H1 (cell line): Measurements from ENCODE around the gene SETD9. TPM values are rescaled to one million over a fixed set of nuclear protein-coding genes. Genes with fewer than 3 reads are reported as not detected.

Experiments used
- CTCF ChIA-PET: fragments of 300-600 bp; sonication (Branson Sonifier 250); formaldehyde crosslinking; loops from one replicate; lab custom pipeline; 2021; ENCODE audit not compliant: partially characterized antibody; lab: Charles Lee
- POLR2A ChIA-PET: fragments of 300-600 bp; sonication (Branson Sonifier 250); formaldehyde crosslinking; loops from one replicate; lab custom pipeline; 2021; ENCODE audit warnings: inconsistent platforms; ENCODE audit not compliant: partially characterized antibody; lab: Charles Lee
- DNase-seq, 2 experiments: peaks; one replicate each; pipeline versions ENCODE4 v3.0.0 to v3.0.0-alpha.2; 2010 to 2022; ENCODE audit warnings: low spot score in 2 of 2, low read depth in 1 of 2, mixed read lengths in 1 of 2
- FAIRE-seq: peaks from 2 replicates; lab custom pipeline; 2011; peaks lifted over from hg19 to GRCh38; lab: Jason Lieb, UNC
- H2AFZ ChIP-seq: 2 replicates; pipeline ENCODE4 v1.8.1; 2012; ENCODE audit warnings: low read length, inconsistent platforms
- H2AK5ac ChIP-seq: 2 replicates; pipeline ENCODE4 v1.6.1; 2013; ENCODE audit warnings: low read depth, low read length
- H2BK120ac ChIP-seq: replicated peaks from 2 replicates; pipeline ENCODE3; 2013; ENCODE audit warnings: low read depth, low read length, inconsistent platforms
- H2BK12ac ChIP-seq: 2 replicates; pipeline ENCODE4 v1.6.1; 2013; ENCODE audit warnings: low read depth, low read length
- H2BK15ac ChIP-seq: 2 replicates; pipeline ENCODE4 v1.6.1; 2013; ENCODE audit warnings: low read length
- H2BK20ac ChIP-seq: 2 replicates; pipeline ENCODE4 v1.6.1; 2013; ENCODE audit warnings: low read length
- H2BK5ac ChIP-seq: 2 replicates; pipeline ENCODE4 v1.6.1; 2013; ENCODE audit warnings: low read depth, low read length
- H3K14ac ChIP-seq: 2 replicates; pipeline ENCODE4 v1.6.1; 2013; ENCODE audit warnings: inconsistent platforms; ENCODE audit not compliant: insufficient read length
- H3K18ac ChIP-seq: 2 replicates; pipeline ENCODE4 v1.6.1; 2013; ENCODE audit warnings: low read length; ENCODE audit errors: extremely low read depth
- H3K23ac ChIP-seq: 2 replicates; pipeline ENCODE4 v1.6.1; 2013; ENCODE audit warnings: inconsistent platforms; ENCODE audit not compliant: insufficient read length
- H3K23me2 ChIP-seq: 2 replicates; pipeline ENCODE4 v1.6.1; 2013; ENCODE audit warnings: low read depth, low read length
- H3K27ac ChIP-seq: 2 replicates; pipeline ENCODE4 v1.6.1; 2011; ENCODE audit warnings: low read depth, low read length, inconsistent platforms
- H3K27me3 ChIP-seq, 4 experiments: replicated peaks in 1 of 4; 1 replicate in 1 of 4; 2 replicates in 3 of 4; pipeline versions ENCODE4 v1.6.1 to v1.8.1; 2011 to 2013; ENCODE audit warnings: low read length in 3 of 4, mild to moderate bottlenecking in 3 of 4, inconsistent platforms in 2 of 4, mixed read lengths in 2 of 4, moderate library complexity in 1 of 4; ENCODE audit not compliant: control insufficient read depth in 3 of 4, insufficient read depth in 3 of 4; ENCODE audit errors: extremely low read depth in 1 of 4
- H3K36me3 ChIP-seq, 4 experiments: 2 replicates each; pipeline versions ENCODE4 v1.6.1 to v1.8.1; 2011 to 2013; ENCODE audit warnings: mild to moderate bottlenecking in 4 of 4, low read length in 3 of 4, moderate library complexity in 2 of 4, control low read depth in 1 of 4, inconsistent platforms in 1 of 4; ENCODE audit not compliant: insufficient read depth in 4 of 4, control insufficient read depth in 2 of 4
- H3K4ac ChIP-seq: replicated peaks from 2 replicates; pipeline ENCODE3; 2013; ENCODE audit warnings: low read length, low read depth, mixed read lengths, inconsistent platforms; ENCODE audit not compliant: insufficient read length
- H3K4me1 ChIP-seq, 4 experiments: replicated peaks in 1 of 4; 1 replicate in 1 of 4; 2 replicates in 3 of 4; pipeline versions ENCODE4 v1.6.1 to v1.8.1; 2011 to 2013; ENCODE audit warnings: low read length in 3 of 4, inconsistent platforms in 2 of 4, mixed read lengths in 1 of 4; ENCODE audit not compliant: insufficient read depth in 4 of 4, control insufficient read depth in 3 of 4
- H3K4me2 ChIP-seq, 2 experiments: 2 replicates each; pipeline versions ENCODE4 v1.6.1 to v1.8.1; 2011 to 2013; ENCODE audit warnings: low read depth in 2 of 2, low read length in 2 of 2, control low read depth in 1 of 2, inconsistent platforms in 1 of 2, mild to moderate bottlenecking in 1 of 2; ENCODE audit not compliant: insufficient read depth in 1 of 2
- H3K4me3 ChIP-seq, 4 experiments: fragments of 200-600, 300-600 bp in 1 of 4; sonication (generic), shearing (Covaris generic), sonication (Bioruptor Twin) in 1 of 4; 2 replicates each; pipeline versions ENCODE4 v1.5.1 to v1.8.1; 2011 to 2016; ENCODE audit warnings: low read length in 4 of 4, low read depth in 3 of 4, control low read depth in 2 of 4, inconsistent platforms in 2 of 4, mild to moderate bottlenecking in 2 of 4, mixed read lengths in 1 of 4, moderate library complexity in 1 of 4; ENCODE audit not compliant: insufficient read depth in 2 of 4; ENCODE audit errors: extremely low read depth in 1 of 4
- H3K56ac ChIP-seq: replicated peaks from 2 replicates; pipeline ENCODE3; 2013; ENCODE audit warnings: low read depth, mild to moderate bottlenecking, mixed read lengths, low read length, inconsistent platforms; ENCODE audit not compliant: insufficient read length
- H3K79me1 ChIP-seq: 2 replicates; pipeline ENCODE4 v1.6.1; 2013; ENCODE audit warnings: low read depth, low read length, control low read depth
- H3K79me2 ChIP-seq, 2 experiments: 2 replicates each; pipeline versions ENCODE4 v1.6.1 to v1.8.1; 2012 to 2013; ENCODE audit warnings: low read length in 2 of 2, mild to moderate bottlenecking in 2 of 2, inconsistent platforms in 1 of 2; ENCODE audit not compliant: insufficient read depth in 2 of 2, control insufficient read depth in 1 of 2
- H3K9ac ChIP-seq, 4 experiments: replicated peaks in 1 of 4; 1 replicate in 1 of 4; 2 replicates in 3 of 4; pipeline versions ENCODE4 v1.6.1 to v1.8.1; 2011 to 2013; ENCODE audit warnings: low read depth in 3 of 4, low read length in 3 of 4, control low read depth in 2 of 4, mild to moderate bottlenecking in 2 of 4, moderate library complexity in 2 of 4, inconsistent platforms in 1 of 4; ENCODE audit errors: extremely low read depth in 1 of 4
- H3K9me3 ChIP-seq, 2 experiments: 2 replicates each; pipeline versions ENCODE4 v1.6.1 to v1.8.1; 2012 to 2013; ENCODE audit warnings: mild to moderate bottlenecking in 2 of 2, moderate library complexity in 2 of 2, control low read depth in 1 of 2, inconsistent platforms in 1 of 2, low read depth in 1 of 2, low read length in 1 of 2, mixed read lengths in 1 of 2; ENCODE audit not compliant: insufficient read depth in 2 of 2
- H4K20me1 ChIP-seq, 2 experiments: replicated peaks in 1 of 2; 2 replicates each; pipeline versions ENCODE3 to v1.8.1; 2011 to 2013; ENCODE audit warnings: inconsistent platforms in 2 of 2, low read length in 2 of 2, mild to moderate bottlenecking in 1 of 2; ENCODE audit not compliant: insufficient read depth in 2 of 2, control insufficient read depth in 1 of 2
- H4K5ac ChIP-seq: 2 replicates; pipeline ENCODE4 v1.6.1; 2013; ENCODE audit warnings: low read length, low read depth, mixed read lengths, inconsistent platforms; ENCODE audit not compliant: insufficient read length
- H4K8ac ChIP-seq: 2 replicates; pipeline ENCODE4 v1.8.0; 2013; ENCODE audit warnings: mild to moderate bottlenecking, moderate library complexity, low read length, inconsistent platforms; ENCODE audit not compliant: insufficient read depth; ENCODE audit errors: extremely low read depth
- H4K91ac ChIP-seq: replicated peaks from 2 replicates; pipeline ENCODE3; 2013; ENCODE audit warnings: low read length, mixed read lengths, inconsistent platforms; ENCODE audit not compliant: insufficient read length
- RFX5 ChIP-seq: IDR thresholded peaks from 2 replicates; pipeline ENCODE4 v1.6.1; 2011; ENCODE audit warnings: low read depth, low read length, improper control_type of control experiment, borderline replicate concordance
- TAF7 ChIP-seq: optimal IDR thresholded peaks from 2 replicates; pipeline ENCODE3; 2011; ENCODE audit warnings: low read depth, mild to moderate bottlenecking, inconsistent platforms, low read length, moderate library complexity, borderline replicate concordance
- WGBS, 2 experiments: shearing (Covaris generic) in 1 of 2; methylation state at CpG; one replicate each; pipeline versions ENCODE4 v1.1.6 to v1.1.7; 2013 to 2015; ENCODE audit warnings: low lambda C conversion rate in 2 of 2, mixed read lengths in 2 of 2, inconsistent platforms in 1 of 2, low coverage in 1 of 2, missing lambda C conversion rate in 1 of 2; ENCODE audit not compliant: insufficient replicate concordance in 2 of 2, insufficient coverage in 1 of 2, insufficient read length in 1 of 2; ENCODE audit errors: extremely low coverage in 1 of 2, missing lambda C conversion rate in 1 of 2; 5-methylcytosine and 5-hydroxymethylcytosine counted together
- polyA plus RNA-seq, 7 experiments: library from polyadenylated mRNA; depleted of rRNA in 3 of 7; stranded (reverse) in 5 of 7; unstranded in 2 of 7; fragments of >200 nt in 5 of 7; fragments of 200-250 nt in 2 of 7; gene quantifications; 1 replicate in 5 of 7; 2 replicates in 1 of 7; 4 replicates in 1 of 7; pipeline versions ENCODE4 v1.2.1 to v1.2.3, GENCODE V29; 2011 to 2013; ENCODE audit warnings: missing spikeins in 2 of 7, mixed read lengths in 2 of 7
- total RNA-seq: library from RNA; stranded (reverse); fragmentation: NEBNext Ultra II Directional; extraction: Animal tissue kit (Norgen Biotek cat#: 25700); gene quantifications from 2 replicates; pipeline ENCODE4 v1.2.1, GENCODE V29; 2021

The SETD9 gene
- total and polyA plus RNA-seq, 2 of the 8 experiments (the other 6 are each of a cell fraction or from before 2014, with no cell fraction given): 4.5 to 11.9 TPM

DNA sequence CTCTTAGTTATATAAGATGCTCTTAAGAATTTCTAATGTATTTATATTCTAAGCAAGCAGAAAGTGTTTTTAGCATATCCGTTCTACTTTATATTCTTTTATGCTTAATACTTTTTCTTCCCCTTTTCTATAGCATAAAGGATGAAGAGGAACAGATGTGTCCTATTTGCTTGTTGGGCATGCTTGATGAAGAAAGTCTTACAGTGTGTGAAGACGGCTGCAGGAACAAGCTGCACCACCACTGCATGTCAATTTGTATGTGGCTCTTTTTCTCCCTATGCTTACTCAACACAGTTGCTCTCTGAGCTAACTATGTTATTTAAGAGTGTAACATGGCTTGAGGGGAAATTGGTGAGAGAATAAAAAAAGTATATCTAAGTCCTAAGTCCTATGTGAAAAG, 37.6 kb upstream of the SETD9 start:
- no peak overlapping the region for H3K4me2 ChIP-seq
- no peak overlapping the region for H3K4ac ChIP-seq
- no peak overlapping the region for H2BK5ac ChIP-seq
- H3K27ac ChIP-seq: no peak overlapping the region
- no peak overlapping the region for H2AK5ac ChIP-seq
- ChIA-PET POLR2A (no interaction called here), CTCF (interaction anchor here (0.6 kb wide), 1 partner anchor 65 kb away, joined by 4 read pairs; no protein-coding TSS in a partner anchor)
- H3K4me1 ChIP-seq: no peaks in the 10 kb centered on the region
- DNase-seq: no peak
- no peaks in the 10 kb centered on the region for H3K27me3 ChIP-seq
- H2BK20ac ChIP-seq: no peak overlapping the region
- TF ChIP-seq TAF7 (no peak), RFX5 (no peak)
- H2BK12ac ChIP-seq: no peak overlapping the region
- no peaks in the 10 kb centered on the region for H3K79me2 ChIP-seq
- no peaks in the 10 kb centered on the region for H3K9me3 ChIP-seq
- H3K18ac ChIP-seq: no peak overlapping the region
- no peaks in the 10 kb centered on the region for H3K79me1 ChIP-seq
- H4K20me1 ChIP-seq: no peaks in the 10 kb centered on the region
- H2BK120ac ChIP-seq: no peak overlapping the region
- no peak overlapping the region for H3K56ac ChIP-seq
- peaks cover 0 to 7% (median 1%) of the 10 kb centered on the region in 4 experiments; a peak in 3 of 8 replicates for H3K36me3 ChIP-seq
- no peak overlapping the region for H3K23ac ChIP-seq
- no peak overlapping the region for H2BK15ac ChIP-seq
- no peak overlapping the region for H4K8ac ChIP-seq
- H4K5ac ChIP-seq: no peak overlapping the region
- no peak overlapping the region for H3K14ac ChIP-seq
- H3K23me2 ChIP-seq: no peaks in the 10 kb centered on the region
- WGBS, 2 experiments: 89% methylated on average over 2 of the region's 2 CpGs; no CpG with 5 or more reads in 1 of the 2 experiments
- H4K91ac ChIP-seq: no peak overlapping the region
- no peak for FAIRE-seq
- no peak overlapping the region for H2AFZ ChIP-seq
- no peak overlapping the region for H3K4me3 ChIP-seq
- no peak overlapping the region for H3K9ac ChIP-seq
